Measurements from ENCODE around the gene STING1. TPM values are rescaled to one million over a fixed set of nuclear protein-coding genes. Genes with fewer than 3 reads are reported as not detected.
"Not testable (repeated sequence)": the region's sequence is repeated elsewhere in the genome, so short reads cannot be mapped to it uniquely, and the experiment has no call there.

STING1 gene
- total RNA-seq, 1 donor from 2014 or later, result 14.6 TPM

DNA sequence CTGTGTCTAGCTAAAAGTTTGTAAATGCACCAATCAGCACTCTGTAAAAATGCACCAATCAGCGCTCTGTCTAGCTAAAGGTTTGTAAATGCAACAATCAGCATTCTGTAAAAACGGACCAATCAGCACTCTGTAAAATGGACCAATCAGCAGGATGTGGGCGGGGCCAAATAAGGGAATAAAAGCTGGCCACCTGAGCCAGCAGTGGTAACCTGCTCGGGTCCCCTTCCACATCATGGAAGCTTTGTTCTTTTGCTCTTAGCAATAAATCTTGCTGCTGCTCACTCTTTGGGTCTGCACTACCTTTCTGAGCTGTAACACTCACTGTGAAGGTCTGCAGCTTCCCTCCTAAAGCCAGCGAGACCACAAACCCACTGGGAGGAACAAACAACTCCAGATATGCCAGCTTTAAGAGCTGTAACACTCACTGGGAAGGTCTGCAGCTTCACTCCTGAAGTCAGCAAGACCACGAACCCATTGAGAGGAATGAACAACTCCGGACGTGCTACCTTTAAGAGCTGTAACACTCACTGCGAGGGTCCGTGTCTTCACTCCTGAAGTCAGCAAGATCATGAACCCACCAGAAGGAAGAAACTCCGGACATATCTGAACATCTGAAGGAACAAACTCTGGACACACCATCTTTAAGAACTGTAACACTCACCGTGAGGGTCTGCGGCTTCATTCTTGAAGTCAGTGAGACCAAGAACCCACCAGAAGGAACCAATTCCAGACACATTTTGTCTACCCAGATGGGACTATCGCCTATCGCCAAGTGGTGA lies 20.7 kb upstream of the STING1 start:
- H3K9me3 ChIP-seq (ENCODE audit: control insufficient read depth in 3 of 3, low read length in 3 of 3); H3K4me3 ChIP-seq (ENCODE audit: low read length in 3 of 3); H3K36me3 ChIP-seq (ENCODE audit: control insufficient read depth in 3 of 3, insufficient read depth in 3 of 3, low read length in 3 of 3): not testable (repeated sequence)

DNA sequence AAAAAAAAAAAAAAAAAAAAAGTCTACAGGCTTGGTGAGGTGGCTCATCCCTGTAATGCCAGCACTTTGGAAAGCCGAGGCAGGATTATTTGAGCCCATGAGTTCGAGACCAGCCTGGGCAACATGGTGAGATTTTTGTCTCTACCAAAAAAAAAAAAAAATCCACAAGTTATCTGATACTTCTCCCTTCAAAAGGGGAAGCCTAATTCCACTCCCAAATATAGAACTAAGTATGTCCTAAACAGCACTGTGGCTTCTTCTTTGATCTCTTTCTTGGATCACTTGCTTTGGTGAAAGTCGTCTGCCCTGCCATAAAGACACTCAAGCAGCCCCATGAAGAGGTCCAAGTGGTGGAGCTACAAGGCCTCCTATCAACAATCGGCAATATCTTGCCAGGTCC lies 18.8 kb upstream of the STING1 start:
- Histone ChIP-seq H3K27ac (ENCODE audit: low read depth, low read length) (no peak overlapping the region), H3K27me3 (ENCODE audit: control insufficient read depth in 3 of 3, insufficient read depth in 3 of 3, low read length in 3 of 3) (no peaks in the 10 kb centered on the region), H3K4me1 (ENCODE audit: control insufficient read depth in 3 of 3, insufficient read depth in 3 of 3, low read length in 3 of 3) (peaks cover 0 to 3% (median 3%) of the 10 kb centered on the region in 3 donors), H3K4me3 (ENCODE audit: low read length in 3 of 3) (no peak overlapping the region), H3K9ac (ENCODE audit: low read depth in 1 of 3, low read length in 3 of 3) (no peak overlapping the region), H3K9me3 (ENCODE audit: control insufficient read depth in 3 of 3, low read length in 3 of 3) (no peaks in the 10 kb centered on the region), H3K36me3 (ENCODE audit: control insufficient read depth in 3 of 3, insufficient read depth in 3 of 3, low read length in 3 of 3) (no peaks in the 10 kb centered on the region)

More for the DNA sequence above, 20.7 kb upstream of the STING1 start:
- not testable (repeated sequence) for H3K27ac ChIP-seq (ENCODE audit: low read depth, low read length); H3K4me1 ChIP-seq (ENCODE audit: control insufficient read depth in 3 of 3, insufficient read depth in 3 of 3, low read length in 3 of 3); H3K9ac ChIP-seq (ENCODE audit: low read depth in 1 of 3, low read length in 3 of 3); H3K27me3 ChIP-seq (ENCODE audit: control insufficient read depth in 3 of 3, insufficient read depth in 3 of 3, low read length in 3 of 3)

DNA sequence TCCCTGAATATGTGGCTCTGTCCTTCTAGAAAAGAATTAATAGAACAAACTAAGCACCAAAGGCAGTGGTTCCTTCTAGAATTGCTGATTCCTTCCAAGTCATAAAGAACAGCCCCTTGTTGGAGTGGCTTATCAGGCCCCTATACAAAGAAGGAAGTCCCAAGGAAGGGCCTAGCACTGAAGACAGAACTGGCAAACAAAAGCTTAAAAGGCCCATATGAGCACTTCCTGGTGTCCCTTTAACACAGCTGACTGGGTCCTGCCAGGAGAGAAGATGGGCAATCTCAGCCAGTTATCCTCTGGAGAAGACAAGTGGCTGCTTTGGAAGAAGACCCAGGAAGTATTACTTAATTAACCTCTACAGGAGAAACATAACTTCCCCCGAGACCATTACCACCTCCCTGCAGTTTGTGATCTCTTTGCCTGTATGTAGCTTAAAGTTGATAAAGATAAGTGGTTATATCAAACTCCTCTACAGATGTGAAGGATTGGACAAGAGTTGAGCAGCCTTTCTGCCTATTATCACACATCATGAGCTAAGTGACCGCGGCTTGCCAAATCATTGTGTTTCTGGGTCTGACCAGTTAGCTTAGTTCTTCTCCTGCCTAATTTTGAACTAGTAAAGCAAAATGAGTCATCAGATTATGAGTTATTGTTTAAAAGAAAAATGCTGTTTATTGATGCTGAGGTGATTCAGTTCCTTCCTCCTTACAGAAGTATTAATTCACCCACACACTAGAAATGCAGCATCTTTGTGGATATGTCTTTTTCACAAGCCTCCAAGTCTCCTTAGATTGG lies 13.3 kb upstream of the STING1 start:
- H3K36me3 ChIP-seq (ENCODE audit: control insufficient read depth in 3 of 3, insufficient read depth in 3 of 3, low read length in 3 of 3), result no peaks in the 10 kb centered on the region
- H3K9me3 ChIP-seq (ENCODE audit: control insufficient read depth in 3 of 3, low read length in 3 of 3), result no peaks in the 10 kb centered on the region
- H3K27ac ChIP-seq (ENCODE audit: low read depth, low read length), result no peak overlapping the region
- no peaks in the 10 kb centered on the region for H3K27me3 ChIP-seq (ENCODE audit: control insufficient read depth in 3 of 3, insufficient read depth in 3 of 3, low read length in 3 of 3)
- no peak overlapping the region for H3K9ac ChIP-seq (ENCODE audit: low read depth in 1 of 3, low read length in 3 of 3)
- H3K4me3 ChIP-seq (ENCODE audit: low read length in 3 of 3), result no peak overlapping the region
- H3K4me1 ChIP-seq (ENCODE audit: control insufficient read depth in 3 of 3, insufficient read depth in 3 of 3, low read length in 3 of 3), result peaks cover 7 to 19% (median 7%) of the 10 kb centered on the region in 3 donors

DNA sequence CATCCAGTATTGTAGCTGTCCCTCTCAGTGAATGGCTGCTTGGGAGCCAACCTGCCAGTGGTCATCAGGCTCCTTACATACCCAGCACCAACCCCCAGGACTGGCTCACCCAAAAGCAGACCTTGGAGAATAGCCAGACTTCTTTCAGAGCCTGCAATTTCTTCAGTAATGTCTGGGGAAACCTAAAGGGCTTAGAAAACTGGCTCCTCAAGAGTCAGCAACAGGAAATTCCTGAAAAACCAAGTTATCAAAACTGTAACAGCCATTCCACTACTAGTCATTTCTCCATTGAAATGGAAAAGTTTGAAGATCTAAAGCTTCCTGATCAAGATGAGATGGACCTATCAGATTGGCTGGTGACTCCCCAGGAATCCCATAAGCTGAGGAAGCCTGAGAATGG lies 12.3 kb upstream of the STING1 start:
- H3K27me3 ChIP-seq (ENCODE audit: control insufficient read depth in 3 of 3, insufficient read depth in 3 of 3, low read length in 3 of 3), result no peaks in the 10 kb centered on the region
- no peaks in the 10 kb centered on the region for H3K9me3 ChIP-seq (ENCODE audit: control insufficient read depth in 3 of 3, low read length in 3 of 3)
- no peak overlapping the region for H3K4me3 ChIP-seq (ENCODE audit: low read length in 3 of 3)
- H3K4me1 ChIP-seq (ENCODE audit: control insufficient read depth in 3 of 3, insufficient read depth in 3 of 3, low read length in 3 of 3), result peaks cover 7 to 19% (median 7%) of the 10 kb centered on the region in 3 donors
- H3K36me3 ChIP-seq (ENCODE audit: control insufficient read depth in 3 of 3, insufficient read depth in 3 of 3, low read length in 3 of 3), result no peaks in the 10 kb centered on the region
- no peak overlapping the region for H3K27ac ChIP-seq (ENCODE audit: low read depth, low read length)
- H3K9ac ChIP-seq (ENCODE audit: low read depth in 1 of 3, low read length in 3 of 3), result no peak overlapping the region

DNA sequence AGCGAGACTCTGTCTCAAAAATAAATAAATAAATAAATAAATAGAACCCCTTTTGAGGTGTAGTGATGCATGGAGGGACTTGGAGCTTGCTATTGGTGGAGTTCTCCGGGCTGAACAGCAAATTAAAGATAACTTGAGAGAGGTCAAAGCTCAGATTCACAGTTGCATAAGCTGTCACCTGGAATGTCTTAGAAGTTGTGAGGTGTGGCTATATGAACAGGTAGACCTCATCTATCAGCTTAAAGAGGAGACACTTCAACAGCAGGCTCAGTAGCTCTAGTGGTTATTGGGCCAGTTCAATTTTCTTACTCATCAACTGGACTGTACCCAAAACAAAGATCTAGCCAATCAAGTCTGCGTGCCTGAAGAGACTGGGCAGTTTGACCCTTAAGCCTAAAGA lies 11.7 kb upstream of the STING1 start:
- H3K4me1 ChIP-seq (ENCODE audit: control insufficient read depth in 3 of 3, insufficient read depth in 3 of 3, low read length in 3 of 3), result peaks cover 7 to 19% (median 7%) of the 10 kb centered on the region in 3 donors
- no peaks in the 10 kb centered on the region for H3K9me3 ChIP-seq (ENCODE audit: control insufficient read depth in 3 of 3, low read length in 3 of 3)
- H3K27me3 ChIP-seq (ENCODE audit: control insufficient read depth in 3 of 3, insufficient read depth in 3 of 3, low read length in 3 of 3), result no peaks in the 10 kb centered on the region
- H3K27ac ChIP-seq (ENCODE audit: low read depth, low read length), result no peak overlapping the region
- H3K4me3 ChIP-seq (ENCODE audit: low read length in 3 of 3), result no peak overlapping the region
- H3K9ac ChIP-seq (ENCODE audit: low read depth in 1 of 3, low read length in 3 of 3), result no peak overlapping the region
- no peaks in the 10 kb centered on the region for H3K36me3 ChIP-seq (ENCODE audit: control insufficient read depth in 3 of 3, insufficient read depth in 3 of 3, low read length in 3 of 3)

DNA sequence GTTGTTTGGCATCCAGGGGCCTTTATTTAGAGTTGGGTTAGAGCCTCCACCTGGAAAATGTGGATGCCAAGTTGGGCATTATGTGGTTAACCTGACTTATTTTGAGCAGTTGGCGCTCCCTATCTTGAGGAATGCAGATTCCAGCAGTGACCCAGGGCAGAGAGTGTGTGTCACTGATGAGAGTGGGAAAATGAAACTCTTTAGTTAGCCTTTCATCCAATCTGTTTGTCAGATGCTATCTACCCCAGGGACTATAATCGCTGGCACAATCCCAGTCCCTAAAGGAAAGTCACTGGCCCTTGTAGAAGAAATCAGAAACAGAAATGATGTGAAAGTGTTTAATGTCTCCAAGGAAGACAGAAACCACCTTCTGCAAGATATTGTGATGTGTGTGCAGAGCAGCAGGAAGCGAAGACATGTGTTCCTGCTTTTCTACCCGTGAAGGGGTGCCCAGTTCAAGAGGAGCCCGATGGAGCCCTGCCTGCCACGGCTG lies 10.2 kb upstream of the STING1 start:
- H3K36me3 ChIP-seq (ENCODE audit: control insufficient read depth in 3 of 3, insufficient read depth in 3 of 3, low read length in 3 of 3), result no peaks in the 10 kb centered on the region
- peak overlapping the region; percentile 0 for H3K27ac ChIP-seq (ENCODE audit: low read depth, low read length)
- H3K4me3 ChIP-seq (ENCODE audit: low read length in 3 of 3), result peak overlapping the region in 1 of 3 donors; percentile 6
- H3K27me3 ChIP-seq (ENCODE audit: control insufficient read depth in 3 of 3, insufficient read depth in 3 of 3, low read length in 3 of 3), result no peaks in the 10 kb centered on the region
- H3K9me3 ChIP-seq (ENCODE audit: control insufficient read depth in 3 of 3, low read length in 3 of 3), result no peaks in the 10 kb centered on the region
- H3K9ac ChIP-seq (ENCODE audit: low read depth in 1 of 3, low read length in 3 of 3), result peak overlapping the region in 2 of 3 donors; percentile 0 to 50
- H3K4me1 ChIP-seq (ENCODE audit: control insufficient read depth in 3 of 3, insufficient read depth in 3 of 3, low read length in 3 of 3), result peaks cover 7 to 19% (median 7%) of the 10 kb centered on the region in 3 donors

DNA sequence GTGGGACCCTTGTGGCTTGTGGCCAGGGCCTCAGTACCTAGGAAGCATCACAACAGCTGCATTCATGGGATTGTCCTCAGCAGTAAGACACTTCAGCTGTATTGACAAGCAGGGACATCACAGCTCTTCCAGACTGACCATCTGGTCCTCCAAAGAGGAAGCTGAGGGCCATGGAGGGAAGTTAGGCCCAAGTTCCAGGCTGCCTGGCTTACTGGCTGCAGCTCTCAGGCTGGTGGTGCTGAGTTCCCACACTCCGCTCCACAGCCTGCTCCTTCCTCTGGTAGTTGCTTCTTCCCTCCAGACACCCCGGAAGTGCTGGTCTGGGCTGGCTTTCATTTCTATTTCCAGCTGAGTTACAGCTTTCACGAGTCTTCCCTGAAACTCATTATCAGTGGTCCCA lies 5.7 kb upstream of the STING1 start:
- Histone ChIP-seq H3K27ac (ENCODE audit: low read depth, low read length) (no peak overlapping the region), H3K9ac (ENCODE audit: low read depth in 1 of 3, low read length in 3 of 3) (no peak overlapping the region), H3K4me3 (ENCODE audit: low read length in 3 of 3) (no peak overlapping the region), H3K36me3 (ENCODE audit: control insufficient read depth in 3 of 3, insufficient read depth in 3 of 3, low read length in 3 of 3) (no peaks in the 10 kb centered on the region), H3K27me3 (ENCODE audit: control insufficient read depth in 3 of 3, insufficient read depth in 3 of 3, low read length in 3 of 3) (no peaks in the 10 kb centered on the region), H3K9me3 (ENCODE audit: control insufficient read depth in 3 of 3, low read length in 3 of 3) (no peaks in the 10 kb centered on the region), H3K4me1 (ENCODE audit: control insufficient read depth in 3 of 3, insufficient read depth in 3 of 3, low read length in 3 of 3) (peaks cover 7 to 20% (median 12%) of the 10 kb centered on the region in 3 donors)

DNA sequence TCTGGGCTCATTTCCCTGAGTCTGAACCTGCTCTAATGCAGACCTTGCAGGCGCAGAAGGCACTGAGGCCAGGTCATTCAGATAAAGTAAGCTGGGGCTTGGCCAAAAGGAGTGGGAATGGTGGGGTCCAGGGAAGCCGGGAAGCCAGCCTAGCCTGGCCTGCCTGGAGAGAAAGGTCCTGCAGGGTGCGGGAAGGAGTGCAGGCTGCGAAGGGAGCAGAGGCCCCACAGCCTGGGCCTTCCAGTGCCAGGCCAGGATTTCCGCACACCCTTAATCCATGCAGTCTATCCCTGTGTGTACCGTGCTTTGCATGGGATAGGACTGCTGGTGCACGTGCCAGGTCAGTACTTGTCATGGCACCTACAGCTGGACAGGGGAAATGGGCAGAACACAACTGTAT lies 3.6 kb upstream of the STING1 start:
- Histone ChIP-seq H3K9ac (ENCODE audit: low read depth in 1 of 3, low read length in 3 of 3) (no peak overlapping the region), H3K9me3 (ENCODE audit: control insufficient read depth in 3 of 3, low read length in 3 of 3) (no peaks in the 10 kb centered on the region), H3K36me3 (ENCODE audit: control insufficient read depth in 3 of 3, insufficient read depth in 3 of 3, low read length in 3 of 3) (no peaks in the 10 kb centered on the region), H3K4me3 (ENCODE audit: low read length in 3 of 3) (no peak overlapping the region), H3K4me1 (ENCODE audit: control insufficient read depth in 3 of 3, insufficient read depth in 3 of 3, low read length in 3 of 3) (peaks cover 13 to 28% (median 13%) of the 10 kb centered on the region in 3 donors), H3K27me3 (ENCODE audit: control insufficient read depth in 3 of 3, insufficient read depth in 3 of 3, low read length in 3 of 3) (no peaks in the 10 kb centered on the region), H3K27ac (ENCODE audit: low read depth, low read length) (no peak overlapping the region)

DNA sequence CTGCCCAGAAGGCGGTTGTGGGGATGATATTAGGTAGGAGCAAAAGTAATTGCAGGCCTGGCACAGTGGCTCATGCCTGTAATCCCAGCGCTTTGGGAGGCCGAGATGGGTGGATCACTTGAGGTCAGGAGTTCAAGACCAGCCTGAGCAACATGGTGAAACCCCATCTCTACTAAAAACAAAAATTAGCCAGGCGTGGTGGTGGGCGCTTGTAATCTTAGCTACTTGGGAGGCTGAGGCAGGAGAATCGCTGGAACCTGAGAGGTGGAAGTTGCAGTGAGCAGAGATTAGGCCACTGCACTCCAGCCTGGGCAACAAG lies 291 bp upstream of the STING1 start:
- H3K4me1 ChIP-seq (ENCODE audit: control insufficient read depth in 3 of 3, insufficient read depth in 3 of 3, low read length in 3 of 3), result peaks cover 17 to 38% (median 19%) of the 10 kb centered on the region in 3 donors
- not testable (repeated sequence) for H3K4me3 ChIP-seq (ENCODE audit: low read length in 3 of 3); H3K36me3 ChIP-seq (ENCODE audit: control insufficient read depth in 3 of 3, insufficient read depth in 3 of 3, low read length in 3 of 3); H3K9me3 ChIP-seq (ENCODE audit: control insufficient read depth in 3 of 3, low read length in 3 of 3); H3K9ac ChIP-seq (ENCODE audit: low read depth in 1 of 3, low read length in 3 of 3); H3K27me3 ChIP-seq (ENCODE audit: control insufficient read depth in 3 of 3, insufficient read depth in 3 of 3, low read length in 3 of 3)
- peak overlapping the region; percentile 96 for H3K27ac ChIP-seq (ENCODE audit: low read depth, low read length)

DNA sequence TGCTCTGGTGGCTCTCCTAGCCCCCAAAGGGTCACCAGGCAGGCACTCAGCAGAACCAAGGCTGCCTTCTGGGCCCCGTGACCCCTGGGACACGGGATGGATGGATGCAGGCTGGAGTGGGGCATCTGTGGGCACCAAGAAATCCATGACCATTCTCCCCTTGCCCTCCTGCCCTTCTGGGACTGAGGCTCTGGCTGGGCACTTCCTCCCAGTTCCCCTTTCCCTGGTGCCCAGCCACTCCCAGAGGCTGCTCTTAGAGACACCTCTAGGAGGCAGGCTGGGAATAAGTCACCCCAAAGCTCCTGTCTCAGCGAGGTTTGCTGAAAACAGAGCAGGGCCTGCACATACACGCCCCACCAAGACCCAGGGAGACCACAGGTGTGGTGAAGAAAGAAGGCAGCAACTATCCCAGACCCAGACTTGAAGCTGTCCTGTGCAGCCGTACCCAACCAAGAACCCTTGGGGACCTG lies 943 bp downstream of the STING1 start:
- H3K36me3 ChIP-seq (ENCODE audit: control insufficient read depth in 3 of 3, insufficient read depth in 3 of 3, low read length in 3 of 3), result peaks cover 7 to 14% (median 7%) of the 10 kb centered on the region in 3 donors
- H3K9ac ChIP-seq (ENCODE audit: low read depth in 1 of 3, low read length in 3 of 3), result peak overlapping the region; percentile 79 to 89 (median 81)
- no peaks in the 10 kb centered on the region for H3K27me3 ChIP-seq (ENCODE audit: control insufficient read depth in 3 of 3, insufficient read depth in 3 of 3, low read length in 3 of 3)
- H3K27ac ChIP-seq (ENCODE audit: low read depth, low read length), result peak overlapping the region; percentile 96
- H3K4me1 ChIP-seq (ENCODE audit: control insufficient read depth in 3 of 3, insufficient read depth in 3 of 3, low read length in 3 of 3), result peaks cover 17 to 39% (median 19%) of the 10 kb centered on the region in 3 donors
- H3K9me3 ChIP-seq (ENCODE audit: control insufficient read depth in 3 of 3, low read length in 3 of 3), result no peaks in the 10 kb centered on the region
- peak overlapping the region; percentile 74 to 78 (median 75) for H3K4me3 ChIP-seq (ENCODE audit: low read length in 3 of 3)
